K562 (cell line): ENCODE measurements around the gene MCM3. TPM values are rescaled to one million over a fixed set of nuclear protein-coding genes. Genes with fewer than 3 reads are reported as not detected.

Source experiments
- ATAC-seq: fragments of 200-7000 bp; cut with Tn5 transposase; 3 replicates; pipeline ENCODE4 v1.9.1; 2020; ENCODE audit warnings: moderate library complexity
- BruUV-seq: library from RNA; stranded (reverse); fragments of 400-500 nt; replicated peaks from 2 replicates; lab custom pipeline; 2021; lab: Mats Ljungman, UMichigan
- CTCF ChIA-PET: fragments of 300-600 bp; formaldehyde crosslinking; extraction: SDS; loops from one replicate; lab custom pipeline; 2021; ENCODE audit warnings: low intra/inter-chr PET ratio; lab: Yijun Ruan, JAX
- POLR2A ChIA-PET: fragments of 300-600, 350-650 bp; sonication (Branson Sonifier 250); formaldehyde crosslinking; extraction: SDS; loops from one replicate; lab custom pipeline; 2021; ENCODE audit warnings: antibody characterized with exemption, inconsistent platforms; lab: Yijun Ruan, JAX
- DNase-seq, 4 experiments: peaks; one replicate each; pipeline versions ENCODE4 v3.0.0 to v3.0.0-alpha.2; 2011 to 2018; ENCODE audit warnings: low spot score in 3 of 4, mixed read lengths in 3 of 4; ENCODE audit errors: extremely low read depth in 1 of 4
- FAIRE-seq: peaks from 2 replicates; lab custom pipeline; 2011; peaks lifted over from hg19 to GRCh38; lab: Jason Lieb, UNC
- H2AFZ ChIP-seq: 2 replicates; pipeline ENCODE4 v1.6.0; 2011; ENCODE audit warnings: low read depth, low read length, control low read depth, inconsistent platforms
- H3K27ac ChIP-seq: fragments of 200-600 bp; 3 replicates; pipeline ENCODE4 v1.8.0; 2011; ENCODE audit warnings: low read depth, mild to moderate bottlenecking, control low read depth, inconsistent platforms, low read length, moderate library complexity, mixed read lengths; ENCODE audit errors: extremely low read depth
- H3K27me3 ChIP-seq, 2 experiments: fragments of 300-600 bp in 1 of 2; 2 replicates in 1 of 2; 3 replicates in 1 of 2; pipeline versions ENCODE4 v1.6.0 to v1.8.0; 2011; ENCODE audit warnings: inconsistent platforms in 2 of 2, low read length in 2 of 2, mild to moderate bottlenecking in 1 of 2, mixed read lengths in 1 of 2, moderate library complexity in 1 of 2; ENCODE audit not compliant: control insufficient read depth in 2 of 2, insufficient read depth in 2 of 2
- H3K36me3 ChIP-seq: fragments of 300-600 bp; 3 replicates; pipeline ENCODE4 v1.8.0; 2011; ENCODE audit warnings: mild to moderate bottlenecking, low read length, inconsistent platforms; ENCODE audit not compliant: control insufficient read depth, insufficient read depth
- H3K4me1 ChIP-seq, 2 experiments: fragments of 200-600 bp in 1 of 2; replicated peaks in 1 of 2; 2 replicates in 1 of 2; 3 replicates in 1 of 2; pipeline versions ENCODE4 v1.5.1 to v1.8.0; 2011; ENCODE audit warnings: inconsistent platforms in 2 of 2, low read length in 2 of 2, mild to moderate bottlenecking in 1 of 2, mixed read lengths in 1 of 2, moderate library complexity in 1 of 2; ENCODE audit not compliant: control insufficient read depth in 2 of 2, insufficient read depth in 2 of 2
- H3K4me2 ChIP-seq: 2 replicates; pipeline ENCODE4 v1.6.1; 2011; ENCODE audit warnings: low read length, control low read depth, inconsistent platforms, mixed read lengths; ENCODE audit not compliant: insufficient read depth
- H3K4me3 ChIP-seq: fragments of 200-600 bp; sonication (generic), shearing (Covaris generic); 2 replicates; pipeline ENCODE4 v1.5.1; 2016; ENCODE audit warnings: control low read depth, inconsistent platforms
- H3K79me2 ChIP-seq: fragments of 200-600 bp; 3 replicates; pipeline ENCODE4 v1.8.0; 2011; ENCODE audit warnings: low read length, inconsistent platforms; ENCODE audit not compliant: control insufficient read depth, insufficient read depth
- H3K9ac ChIP-seq, 2 experiments: 2 replicates each; pipeline versions ENCODE4 v1.6.0 to v1.6.1; 2011; ENCODE audit warnings: low read depth in 2 of 2, low read length in 2 of 2, control low read depth in 1 of 2, inconsistent platforms in 1 of 2, mild to moderate bottlenecking in 1 of 2, mixed read lengths in 1 of 2; ENCODE audit not compliant: insufficient read depth in 1 of 2
- H3K9me1 ChIP-seq: one replicate; pipeline ENCODE4 v1.6.0; 2011; ENCODE audit warnings: inconsistent platforms, mild to moderate bottlenecking, low read length, moderate library complexity; ENCODE audit not compliant: control insufficient read depth, insufficient read depth
- H3K9me3 ChIP-seq: replicated peaks from 2 replicates; pipeline ENCODE4 v1.5.1; 2011; ENCODE audit warnings: low read depth, low read length, inconsistent platforms; ENCODE audit not compliant: control insufficient read depth, insufficient read depth
- H4K20me1 ChIP-seq: replicated peaks from 2 replicates; pipeline ENCODE4 v1.6.1; 2011; ENCODE audit warnings: low read length, inconsistent platforms, mixed read lengths; ENCODE audit not compliant: control insufficient read depth, insufficient read depth
- E2F3 ChIP-seq: fragments of 250-450 bp; sonication (Bioruptor Pico); IDR thresholded peaks from 2 replicates; pipeline ENCODE4 v1.4.0; 2020; ENCODE audit warnings: mild to moderate bottlenecking
- ESRRA ChIP-seq: fragments of 450-650 bp; IDR thresholded peaks from 2 replicates; pipeline ENCODE4 v1.6.1; 2014; ENCODE audit warnings: low read depth, mild to moderate bottlenecking, moderate library complexity, borderline replicate concordance
- MAFG ChIP-seq: fragments of 450-650 bp; conservative IDR thresholded peaks from 2 replicates; pipeline ENCODE4 v1.6.1; 2016; ENCODE audit warnings: missing genetic modification characterization, missing compliant biosample characterization
- MCM2 ChIP-seq: fragments of 450-650 bp; IDR thresholded peaks from 2 replicates; pipeline ENCODE4 v1.6.1; 2017; ENCODE audit warnings: low read depth, mild to moderate bottlenecking
- NFE2 ChIP-seq: IDR thresholded peaks from 2 replicates; pipeline ENCODE4 v1.6.1; 2014; ENCODE audit warnings: antibody characterized with exemption, low read depth
- PATZ1 ChIP-seq: fragments of 250-450 bp; sonication (Bioruptor Pico); IDR thresholded peaks from 2 replicates; pipeline ENCODE4 v1.5.0; 2020; ENCODE audit warnings: mild to moderate bottlenecking, borderline replicate concordance
- RNF219 ChIP-seq: fragments of 250-450 bp; sonication (Bioruptor Pico); IDR thresholded peaks from 2 replicates; pipeline ENCODE4 v1.5.0; 2022; ENCODE audit warnings: mild to moderate bottlenecking
- WHSC1 ChIP-seq: IDR thresholded peaks from one replicate; pipeline ENCODE4 v1.6.1; 2012; ENCODE audit warnings: low read length, control low read depth, inconsistent platforms
- ZNF561 ChIP-seq: fragments of 450-650 bp; formaldehyde crosslinking; conservative IDR thresholded peaks from 2 replicates; pipeline ENCODE4 v1.4.0; 2020; ENCODE audit warnings: mild to moderate bottlenecking, moderate library complexity
- ZNF592 ChIP-seq: fragments of 450-650 bp; IDR thresholded peaks from 2 replicates; pipeline ENCODE4 v1.6.1; 2017; ENCODE audit warnings: antibody characterized with exemption, mild to moderate bottlenecking
- ZNF75A ChIP-seq: fragments of 450-650 bp; formaldehyde crosslinking; IDR thresholded peaks from 2 replicates; pipeline ENCODE4 v1.4.0; 2020; ENCODE audit warnings: mild to moderate bottlenecking
- WGBS: fragments of 100-300 bp; shearing (Covaris generic); methylation state at CpG from one replicate; pipeline ENCODE4 v1.1.6; 2016; ENCODE audit warnings: low coverage, mixed read lengths; ENCODE audit not compliant: insufficient coverage; ENCODE audit errors: missing lambda C conversion rate; 5-methylcytosine and 5-hydroxymethylcytosine counted together
- in situ Hi-C: fragments of 300-500 bp; cut with MboI; formaldehyde crosslinking; loops from 4 replicates; pipeline ENCODE4 v1.15.0; 2018; ENCODE audit warnings: inconsistent platforms, mixed read lengths
- intact Hi-C: fragments of 100-400 bp; cut with micrococcal nuclease; formaldehyde crosslinking; loops from 2 replicates; pipeline ENCODE4 v1.14.2; 2022
- polyA plus RNA-seq, 8 experiments: library from polyadenylated mRNA; depleted of rRNA in 4 of 8; stranded (reverse) in 5 of 8; unstranded in 3 of 8; fragments of >200 nt; fragmentation: Nextera tagmentation in 2 of 8; fragmentation: Illumina TruSeq in 1 of 8; extraction: Ambion mirVana in 2 of 8; extraction: Trizol in 1 of 8; gene quantifications; 2 replicates each; pipeline versions ENCODE4 v1.2.1 to v1.2.3, GENCODE V29; 2011 to 2014; ENCODE audit warnings: inconsistent platforms in 1 of 8, missing spikeins in 1 of 8
- total RNA-seq, 7 experiments: library from RNA; depleted of rRNA in 6 of 7; stranded (reverse); fragments of >200 nt in 6 of 7; fragmentation: Illumina TruSeq in 2 of 7; extraction: Trizol in 2 of 7; gene quantifications; 2 replicates each; pipeline versions ENCODE4 v1.2.1 to v1.2.3, GENCODE V29; 2011 to 2021; ENCODE audit warnings: low replicate concordance in 1 of 7

Gene MCM3
- total and polyA plus RNA-seq, 9 of the 15 experiments (the other 6 are each of a cell fraction or from before 2014, with no cell fraction given), result 76.1 to 270 (median 250) TPM

GRCh38 chr6:52304983-52305390, 20.4 kb upstream of the MCM3 start (continued):
- 0 out of 2 replicates have a peak, but pooled peaks have one; percentile 4 for TF ChIP-seq MAFG
- no peak for TF ChIP-seq MCM2
- 0 out of 2 replicates have a peak, but pooled peaks have one; percentile 16 for TF ChIP-seq ZNF592
- TF ChIP-seq ESRRA, result no peak
- peak; percentile 54; the same call in 1 of the 2 replicates for TF ChIP-seq NFE2

GRCh38 chr6:52303178-52303577, 18.6 kb upstream of the MCM3 start:
- Histone ChIP-seq H2AFZ (peak overlapping the region; percentile 23; the same call in 1 of the 2 replicates), H3K27ac (no peak overlapping the region), H3K9me1 (no peaks in the 10 kb centered on the region), H3K4me1 (peaks cover 50 to 56% of the 10 kb centered on the region in 2 experiments), H3K36me3 (no peaks in the 10 kb centered on the region), H3K4me3 (no peak overlapping the region), H3K9ac (no peak overlapping the region), H3K27me3 (no peaks in the 10 kb centered on the region), H4K20me1 (no peaks in the 10 kb centered on the region), H3K79me2 (no peaks in the 10 kb centered on the region), H3K4me2 (no peak overlapping the region; the same call in 1 of the 2 replicates), H3K9me3 (peaks cover 5% of the 10 kb centered on the region; the same call in 1 of the 2 replicates)
- ATAC-seq, result peak; percentile 23
- FAIRE-seq, result no peak
- DNase-seq, result no peak
- in situ Hi-C loops (loop anchor here (10.0 kb wide), 1 partner anchor 362 kb away; no protein-coding TSS in a partner anchor), intact Hi-C loops (loop anchor here (5.0 kb wide), 1 partner anchor 59 kb away; the partner anchor contains the start of gene PAQR8)
- ChIA-PET CTCF (no interaction called here), POLR2A (interaction anchor here (2.1 kb wide), 1 partner anchor 9 kb away, joined by 9 read pairs; no protein-coding TSS in a partner anchor)
- 31% methylated on average over 1 of the region's 1 CpG for WGBS
- no TSS peak for BruUV-seq
- TF ChIP-seq ZNF75A (no peak), RNF219 (CRISPR knock-in tag) (no peak), PATZ1 (no peak), ZNF561 (CRISPR knock-in tag) (no peak), WHSC1 (no peak), E2F3 (no peak)
